Heart left ventricle (tissue), 16 donors: Measurements from ENCODE around the gene PLPPR1. TPM values are rescaled to one million over a fixed set of nuclear protein-coding genes. Genes with fewer than 3 reads are reported as not detected.
"Not testable (repeated sequence)": the region's sequence is repeated elsewhere in the genome, so short reads cannot be mapped to it uniquely, and the experiment has no call there.

ENCODE experiments used
- ATAC-seq, 4 donors: fragments of 200-7000 bp; cut with Tn5 transposase; one replicate each; pipeline ENCODE4 v1.9.1; 2020 to 2022; ENCODE audit warnings: moderate library complexity in 4 of 4, mild to moderate bottlenecking in 3 of 4, moderate number of reproducible peaks in 1 of 4
- DNase-seq, 5 donors: peaks; one replicate each; pipeline ENCODE4 v3.0.0-alpha.2; 2020
- H3K27ac ChIP-seq, 12 donors: fragments of 200-600 bp; sonication (generic) in 4 of 12; one replicate each; pipeline versions ENCODE4 v1.5.0 to v1.8.0; 2016 to 2022; ENCODE audit warnings: mild to moderate bottlenecking in 2 of 12
- H3K27me3 ChIP-seq, 9 donors: fragments of 200-600 bp; sonication (generic) in 2 of 9; one replicate each; pipeline versions ENCODE4 v1.5.1 to v1.8.0; 2016 to 2022; ENCODE audit warnings: mild to moderate bottlenecking in 3 of 9
- H3K36me3 ChIP-seq, 9 donors: fragments of 200-600 bp; sonication (generic) in 2 of 9; one replicate each; pipeline versions ENCODE4 v1.5.0 to v1.8.0; 2018 to 2022; ENCODE audit warnings: mild to moderate bottlenecking in 2 of 9
- H3K4me1 ChIP-seq, 12 donors: fragments of 200-600 bp; sonication (generic) in 4 of 12; one replicate each; pipeline versions ENCODE4 v1.5.0 to v1.8.0; 2016 to 2022; ENCODE audit warnings: mild to moderate bottlenecking in 3 of 12
- H3K4me3 ChIP-seq, 12 donors: fragments of 200-600 bp; sonication (generic) in 4 of 12; one replicate each; pipeline versions ENCODE4 v1.5.0 to v1.8.0; 2017 to 2022; ENCODE audit warnings: mild to moderate bottlenecking in 9 of 12, moderate library complexity in 4 of 12
- H3K9me3 ChIP-seq, 12 donors: fragments of 200-600 bp; sonication (generic) in 4 of 12; one replicate each; pipeline versions ENCODE4 v1.5.0 to v1.8.0; 2016 to 2022; ENCODE audit warnings: mild to moderate bottlenecking in 1 of 12
- POLR2A ChIP-seq, 2 donors: fragments of 450-650 bp; IDR thresholded peaks; one replicate each; pipeline ENCODE4 v1.6.1; 2017; ENCODE audit warnings: antibody characterized with exemption in 2 of 2, mild to moderate bottlenecking in 2 of 2, moderate library complexity in 2 of 2
- WGBS, 4 donors: extraction: QIAGEN DNeasy Blood & Tissue Kit in 2 of 4; methylation state at CpG; one replicate each; pipeline versions ENCODE4 v1.1.5 to v1.1.7; 2013 to 2018; 5-methylcytosine and 5-hydroxymethylcytosine counted together
- intact Hi-C, 10 donors: fragments of 100-400 bp; cut with DNase I; formaldehyde crosslinking; loops; one replicate each; pipeline versions ENCODE4 v1.11.1 to v1.14.2; 2022
- polyA plus RNA-seq, 2 donors: library from polyadenylated mRNA; stranded (reverse); fragments of 200-250 nt; gene quantifications; one replicate each; pipeline ENCODE4 v1.2.3, GENCODE V29; 2013
- total RNA-seq, 9 donors: library from RNA; depleted of rRNA in 2 of 9; stranded (reverse); fragments of >200 nt in 2 of 9; fragmentation: NEBNext Ultra II Directional in 3 of 9; extraction: Animal tissue kit (Norgen Biotek cat#: 25700) in 3 of 9; gene quantifications; one replicate each; pipeline versions ENCODE4 v1.1.0 to v1.2.4, GENCODE V29; 2016 to 2023
- TF ChIP-seq, protein P1 (sequence below), 12 donors: fragments of 200-600 bp; sonication (generic) in 4 of 12; IDR thresholded peaks; one replicate each; pipeline versions ENCODE4 v1.5.0 to v1.8.0; 2018 to 2022; ENCODE audit warnings: antibody characterized with exemption in 12 of 12, mild to moderate bottlenecking in 5 of 12
- donor health status: ischemic (EF 13 %, LVEDD 7.1; RV severe dilation, severe dysfunction).
- donor health status: healthy with polysubstance abuse.
- donor health status: DM: no; HTN: yes; CAD: no.
- donor health status: DM: no; HTN: no; CAD: no.
- donor health status: ischemic (EF 25% LVEDD 6.9; RV normal size, moderate dysfunction).
- donor health status: ischemic (EF 25% LVEDD 5.7; RV mildly dilated, moderate dysfunction).
- donor health status: healthy.
- donor health status: DM: yes; HTN: yes; CAD: no.
- donor health status: ischemic (EF 35%, LVEDD 5.7; RV mildly dilated, moderate dysfunction).
- donor health status: nonischemic (EF 11% LVEDD 7.7; RV severe dilation, severe dysfunction).
- donor health status: DM: yes; HTN: yes; CAD: no.
- donor health status: PGD.
- donor health status: ischemic (EF 29% LVEDD 5.4; RV normal size, mild dysfunction).
- donor health status: nonischemic (EF 23%, LVEDD 6.1; RV moderate dilation, normal function).

PLPPR1 gene
- total and polyA plus RNA-seq, 11 donors: 0.33 TPM; not detected in 10

GRCh38 chr9:101035098-101035497 lies 6.6 kb downstream of the PLPPR1 start:
- Histone ChIP-seq H3K4me1 (no peaks in the 10 kb centered on the region), H3K9me3 (no peaks in the 10 kb centered on the region), H3K27ac (no peak overlapping the region), H3K4me3 (no peak overlapping the region), H3K27me3 (peaks cover 0 to 21% (median under 1%) of the 10 kb centered on the region in 9 donors), H3K36me3 (no peaks in the 10 kb centered on the region)
- no peak for ATAC-seq
- TF ChIP-seq POLR2A (IDR thresholded peaks at IDR 0.05): no peak
- TF ChIP-seq, protein P1, sequence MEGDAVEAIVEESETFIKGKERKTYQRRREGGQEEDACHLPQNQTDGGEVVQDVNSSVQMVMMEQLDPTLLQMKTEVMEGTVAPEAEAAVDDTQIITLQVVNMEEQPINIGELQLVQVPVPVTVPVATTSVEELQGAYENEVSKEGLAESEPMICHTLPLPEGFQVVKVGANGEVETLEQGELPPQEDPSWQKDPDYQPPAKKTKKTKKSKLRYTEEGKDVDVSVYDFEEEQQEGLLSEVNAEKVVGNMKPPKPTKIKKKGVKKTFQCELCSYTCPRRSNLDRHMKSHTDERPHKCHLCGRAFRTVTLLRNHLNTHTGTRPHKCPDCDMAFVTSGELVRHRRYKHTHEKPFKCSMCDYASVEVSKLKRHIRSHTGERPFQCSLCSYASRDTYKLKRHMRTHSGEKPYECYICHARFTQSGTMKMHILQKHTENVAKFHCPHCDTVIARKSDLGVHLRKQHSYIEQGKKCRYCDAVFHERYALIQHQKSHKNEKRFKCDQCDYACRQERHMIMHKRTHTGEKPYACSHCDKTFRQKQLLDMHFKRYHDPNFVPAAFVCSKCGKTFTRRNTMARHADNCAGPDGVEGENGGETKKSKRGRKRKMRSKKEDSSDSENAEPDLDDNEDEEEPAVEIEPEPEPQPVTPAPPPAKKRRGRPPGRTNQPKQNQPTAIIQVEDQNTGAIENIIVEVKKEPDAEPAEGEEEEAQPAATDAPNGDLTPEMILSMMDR (IDR thresholded peaks at IDR 0.05): no peak
- WGBS, 4 donors: 57 to 72% (median 67%) methylated on average over 4 of the region's 4 CpGs
- intact Hi-C loops: no loop called here
- DNase-seq: no peak

- H3K4me3 ChIP-seq: no peak overlapping the region
- no peaks in the 10 kb centered on the region for H3K36me3 ChIP-seq
- no peaks in the 10 kb centered on the region for H3K9me3 ChIP-seq
- DNase-seq (no peak), ATAC-seq (no peak)
- H3K27ac ChIP-seq: no peak overlapping the region
- peaks cover 0 to 12% (median 0%) of the 10 kb centered on the region in 9 donors for H3K27me3 ChIP-seq
- WGBS, 4 donors: 51 to 63% (median 53%) methylated on average over 3 of the region's 3 CpGs
- H3K4me1 ChIP-seq: no peaks in the 10 kb centered on the region
- intact Hi-C loops: no loop called here
- no peak for TF ChIP-seq POLR2A (IDR thresholded peaks at IDR 0.05)
Measured at GRCh38 chr9:101037430-101037829, 8.9 kb downstream of the PLPPR1 start.

GRCh38 chr9:101038488-101038887 lies 10.0 kb downstream of the PLPPR1 start:
- TF ChIP-seq, protein P1 (IDR thresholded peaks at IDR 0.05): no peak
- no peak for TF ChIP-seq POLR2A (IDR thresholded peaks at IDR 0.05)
- H3K27me3 ChIP-seq: peaks cover 0 to 12% (median 0%) of the 10 kb centered on the region in 9 donors
- H3K4me1 ChIP-seq: no peaks in the 10 kb centered on the region
- DNase-seq: no peak
- H3K36me3 ChIP-seq: no peaks in the 10 kb centered on the region
- intact Hi-C loops: no loop called here
- ATAC-seq: no peak
- H3K27ac ChIP-seq: no peak overlapping the region
- no peaks in the 10 kb centered on the region for H3K9me3 ChIP-seq
- WGBS, 4 donors: 64 to 83% (median 74%) methylated on average over 4 of the region's 4 CpGs
- H3K4me3 ChIP-seq: no peak overlapping the region

DNA sequence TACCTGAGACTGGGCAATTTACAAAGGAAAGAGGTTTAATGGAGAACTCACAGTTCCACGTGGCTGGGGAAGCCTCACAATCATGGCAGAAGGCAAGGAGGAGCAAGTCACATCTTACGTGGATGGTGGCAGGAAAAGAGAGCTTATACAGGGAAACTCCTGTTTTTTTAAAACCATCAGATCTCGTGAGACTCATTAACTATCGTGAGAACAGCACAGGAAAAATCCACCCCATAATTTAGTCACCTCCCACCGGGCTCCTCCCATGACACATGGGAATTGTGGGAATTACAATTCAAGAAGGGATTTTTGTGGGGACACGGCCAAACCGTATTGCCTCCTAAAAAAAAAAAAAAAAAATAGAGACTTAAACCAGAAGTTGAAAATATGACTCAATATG lies 11.1 kb downstream of the PLPPR1 start:
- H3K9me3 ChIP-seq, H3K4me3 ChIP-seq, H3K4me1 ChIP-seq, H3K27me3 ChIP-seq, H3K36me3 ChIP-seq, DNase-seq, intact Hi-C loops, H3K27ac ChIP-seq, ATAC-seq: not testable (repeated sequence)
- WGBS, 4 donors: 61 to 75% (median 68%) methylated on average over 7 of the region's 7 CpGs

DNA sequence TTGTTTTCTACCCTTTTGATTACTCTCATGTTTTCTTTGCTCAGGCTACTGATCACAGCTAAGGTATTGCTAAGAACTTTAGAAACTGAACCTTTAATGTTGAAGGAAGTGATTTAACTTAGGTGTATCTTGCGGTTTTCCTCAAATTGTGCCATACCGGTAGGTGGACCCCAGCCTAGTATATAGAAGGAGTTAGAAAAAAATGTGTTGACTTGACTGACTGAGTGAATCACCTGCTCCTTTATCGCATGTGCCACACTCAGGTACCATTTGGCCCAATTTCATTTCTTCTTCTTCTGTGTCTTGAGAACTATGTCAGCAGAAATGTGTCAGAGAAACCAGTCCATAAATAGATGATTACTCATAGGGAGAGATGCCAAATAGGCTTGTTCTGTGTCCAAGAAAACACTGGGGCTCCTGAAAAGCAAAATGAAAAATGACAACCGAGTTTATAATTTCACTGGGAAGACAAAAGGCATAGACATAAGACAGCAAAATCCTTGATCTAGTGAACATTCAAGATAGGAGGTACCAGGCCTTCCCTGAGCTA lies 19.4 kb downstream of the PLPPR1 start:
- TF ChIP-seq, protein P1 (IDR thresholded peaks at IDR 0.05): no peak
- TF ChIP-seq POLR2A (IDR thresholded peaks at IDR 0.05): no peak
- no peaks in the 10 kb centered on the region for H3K27me3 ChIP-seq
- no peak overlapping the region for H3K4me3 ChIP-seq
- H3K4me1 ChIP-seq: peaks cover 0 to 9% (median 0%) of the 10 kb centered on the region in 12 donors
- no peak for DNase-seq
- H3K27ac ChIP-seq: no peak overlapping the region
- ATAC-seq: peak in 2 of 4 donors; percentile 50 to 63
- intact Hi-C loops: loop anchor here in 1 of 10 donors (2.0 kb wide), 1 partner anchor 21 kb away; no protein-coding TSS in a partner anchor
- H3K9me3 ChIP-seq: no peaks in the 10 kb centered on the region
- H3K36me3 ChIP-seq: no peaks in the 10 kb centered on the region
- WGBS, 4 donors: 55 to 62% (median 58%) methylated on average over 4 of the region's 4 CpGs
